GM23338 (cell line): ENCODE measurements around the gene KIF17.

Source experiments
- CTCF ChIP-seq, 2 experiments: fragments of 200-600 bp in 1 of 2; sonication (generic) in 1 of 2; conservative IDR thresholded peaks; 2 replicates each; pipeline versions ENCODE4 v1.5.1 to v1.6.1; 2016 to 2017; ENCODE audit warnings: antibody characterized with exemption in 2 of 2, low read depth in 2 of 2, mild to moderate bottlenecking in 2 of 2, moderate library complexity in 1 of 2
- EZH2 ChIP-seq: fragments of 200-600 bp; sonication (generic); IDR thresholded peaks from one replicate; pipeline ENCODE4 v1.8.0; 2017; ENCODE audit warnings: antibody characterized with exemption, mild to moderate bottlenecking, low read depth; ENCODE audit not compliant: unreplicated experiment
- EZH2phosphoT487 ChIP-seq: fragments of 200-600 bp; sonication (generic); IDR thresholded peaks from one replicate; pipeline ENCODE4 v1.8.1; 2018; ENCODE audit warnings: antibody characterized with exemption; ENCODE audit not compliant: unreplicated experiment
- NANOG ChIP-seq: IDR thresholded peaks from 2 replicates; pipeline ENCODE4 v1.6.1; 2016; ENCODE audit warnings: antibody characterized with exemption, borderline replicate concordance
- POLR2AphosphoS5 ChIP-seq: IDR thresholded peaks from 2 replicates; pipeline ENCODE4 v1.6.1; 2016; ENCODE audit warnings: antibody characterized with exemption, low read depth

GRCh38 chr1:20624709-20625108 lies 93.1 kb downstream of the KIF17 start:
- TF ChIP-seq EZH2phosphoT487 = no peak
- no peak for TF ChIP-seq POLR2AphosphoS5
- no peak for TF ChIP-seq NANOG
- no peak for TF ChIP-seq CTCF (conservative IDR thresholded peaks at IDR 0.05; ENCODE audit: low read depth in 2 of 2)
- TF ChIP-seq EZH2 = no peak
